H9 (cell line): ENCODE data around the gene LDLRAD4. TPM values are rescaled to one million over a fixed set of nuclear protein-coding genes. Genes with fewer than 3 reads are reported as not detected.
A peak's percentile ranks its signal among the peaks of the same experiment; 100 is the strongest.

Experiments
- DNase-seq: peaks from one replicate; pipeline ENCODE4 v3.0.0-alpha.2; 2017
- H2AFZ ChIP-seq: one replicate; pipeline ENCODE4 v1.6.1; 2013; ENCODE audit warnings: mild to moderate bottlenecking, low read length, control low read depth, moderate library complexity
- H2AK5ac ChIP-seq: 2 replicates; pipeline ENCODE4 v1.6.1; 2013; ENCODE audit warnings: low read length, control low read depth, mixed read lengths; ENCODE audit not compliant: insufficient read length
- H2BK120ac ChIP-seq: one replicate; pipeline ENCODE4 v1.6.1; 2013; ENCODE audit warnings: low read depth, mild to moderate bottlenecking, low read length, control low read depth, inconsistent platforms; ENCODE audit not compliant: poor library complexity, severe bottlenecking
- H2BK12ac ChIP-seq: 2 replicates; pipeline ENCODE4 v1.6.1; 2013; ENCODE audit warnings: low read length, control low read depth, mixed read lengths, low read depth; ENCODE audit not compliant: insufficient read length
- H2BK15ac ChIP-seq: 2 replicates; pipeline ENCODE4 v1.6.1; 2013; ENCODE audit warnings: low read depth, low read length, control low read depth
- H2BK20ac ChIP-seq: one replicate; pipeline ENCODE4 v1.6.1; 2013; ENCODE audit warnings: low read depth, mild to moderate bottlenecking, low read length, control low read depth, inconsistent platforms; ENCODE audit not compliant: poor library complexity, severe bottlenecking
- H2BK5ac ChIP-seq: 2 replicates; pipeline ENCODE4 v1.6.1; 2013; ENCODE audit warnings: low read length, control low read depth, mixed read lengths; ENCODE audit not compliant: insufficient read length
- H3K14ac ChIP-seq: 2 replicates; pipeline ENCODE4 v1.6.1; 2013; ENCODE audit warnings: low read length, control low read depth; ENCODE audit not compliant: insufficient read depth
- H3K18ac ChIP-seq: 2 replicates; pipeline ENCODE4 v1.6.1; 2013; ENCODE audit warnings: low read depth, mild to moderate bottlenecking, mixed read lengths, low read length, control low read depth; ENCODE audit not compliant: insufficient read length
- H3K23ac ChIP-seq: 2 replicates; pipeline ENCODE4 v1.6.1; 2013; ENCODE audit warnings: low read length, control low read depth, mixed read lengths, low read depth; ENCODE audit not compliant: insufficient read length
- H3K23me2 ChIP-seq: 2 replicates; pipeline ENCODE4 v1.6.1; 2013; ENCODE audit warnings: low read depth, mild to moderate bottlenecking, mixed read lengths, low read length, control low read depth; ENCODE audit not compliant: insufficient read length, poor library complexity, severe bottlenecking
- H3K27ac ChIP-seq: 2 replicates; pipeline ENCODE4 v1.5.1; 2013; ENCODE audit warnings: low read length, control low read depth, mixed read lengths, low read depth; ENCODE audit not compliant: insufficient read length
- H3K27me3 ChIP-seq: 2 replicates; pipeline ENCODE4 v1.6.1; 2013; ENCODE audit warnings: low read length, control low read depth, inconsistent platforms; ENCODE audit not compliant: insufficient read depth
- H3K4ac ChIP-seq: 2 replicates; pipeline ENCODE4 v1.6.1; 2013; ENCODE audit warnings: low read depth, mild to moderate bottlenecking, control low read depth, inconsistent platforms, low read length, moderate library complexity
- H3K4me1 ChIP-seq: 2 replicates; pipeline ENCODE4 v1.6.1; 2013; ENCODE audit warnings: low read length, control low read depth, inconsistent platforms; ENCODE audit not compliant: insufficient read depth
- H3K4me2 ChIP-seq: 2 replicates; pipeline ENCODE4 v1.6.1; 2013; ENCODE audit warnings: low read length, control low read depth, mixed read lengths; ENCODE audit not compliant: insufficient read length, insufficient read depth
- H3K56ac ChIP-seq: 2 replicates; pipeline ENCODE4 v1.6.1; 2013; ENCODE audit warnings: low read depth, mild to moderate bottlenecking, mixed read lengths, low read length, control low read depth; ENCODE audit not compliant: insufficient read length
- H3K79me1 ChIP-seq: 2 replicates; pipeline ENCODE4 v1.6.1; 2013; ENCODE audit warnings: low read depth, mild to moderate bottlenecking, moderate library complexity, low read length, control low read depth, inconsistent platforms; ENCODE audit not compliant: insufficient read depth, poor library complexity, severe bottlenecking
- H3K79me2 ChIP-seq: 2 replicates; pipeline ENCODE4 v1.6.1; 2013; ENCODE audit warnings: low read length, control low read depth, inconsistent platforms; ENCODE audit not compliant: insufficient read depth
- H3K9ac ChIP-seq: 2 replicates; pipeline ENCODE4 v1.6.1; 2013; ENCODE audit warnings: low read length, control low read depth, mixed read lengths; ENCODE audit not compliant: insufficient read length; ENCODE audit errors: extremely low read depth
- H3K9me3 ChIP-seq: one replicate; pipeline ENCODE4 v1.6.1; 2013; ENCODE audit warnings: low read depth, low read length, inconsistent platforms; ENCODE audit not compliant: control insufficient read depth
- H3T11ph ChIP-seq: one replicate; pipeline ENCODE4 v1.6.1; 2013; ENCODE audit warnings: mild to moderate bottlenecking, low read length, control low read depth, inconsistent platforms
- H4K20me1 ChIP-seq: one replicate; pipeline ENCODE4 v1.6.1; 2013; ENCODE audit not compliant: control insufficient read depth, insufficient read length, insufficient read depth
- H4K5ac ChIP-seq: 2 replicates; pipeline ENCODE4 v1.6.1; 2013; ENCODE audit warnings: low read depth, mild to moderate bottlenecking, mixed read lengths, low read length, control low read depth; ENCODE audit not compliant: insufficient read length
- H4K8ac ChIP-seq: replicated peaks from 2 replicates; pipeline ENCODE4 v1.6.1; 2013; ENCODE audit warnings: low read length, control low read depth, mixed read lengths, low read depth; ENCODE audit not compliant: insufficient read length
- H4K91ac ChIP-seq: 2 replicates; pipeline ENCODE4 v1.6.1; 2013; ENCODE audit warnings: low read depth, mild to moderate bottlenecking, moderate library complexity, mixed read lengths, low read length, control low read depth; ENCODE audit not compliant: insufficient read length
- H3K27ac Mint-ChIP-seq, 3 experiments: 2 replicates in 2 of 3; 3 replicates in 1 of 3; pipeline ENCODE4 v1.8.0; 2020 to 2021; ENCODE audit warnings: mixed read lengths in 3 of 3, mild to moderate bottlenecking in 1 of 3, moderate library complexity in 1 of 3
- H3K27me3 Mint-ChIP-seq: 2 replicates; pipeline ENCODE4 v1.8.0; 2021; ENCODE audit warnings: low read depth, mild to moderate bottlenecking, moderate library complexity, mixed read lengths
- H3K36me3 Mint-ChIP-seq, 3 experiments: 2 replicates in 2 of 3; 3 replicates in 1 of 3; pipeline ENCODE4 v1.8.0; 2020 to 2021; ENCODE audit warnings: low read depth in 3 of 3, mixed read lengths in 3 of 3; ENCODE audit not compliant: insufficient read depth in 1 of 3
- H3K4me1 Mint-ChIP-seq, 2 experiments: 2 replicates each; pipeline ENCODE4 v1.8.0; 2020; ENCODE audit warnings: mixed read lengths in 2 of 2
- H3K4me3 Mint-ChIP-seq, 2 experiments: 2 replicates in 1 of 2; 3 replicates in 1 of 2; pipeline ENCODE4 v1.8.0; 2020 to 2021; ENCODE audit warnings: mild to moderate bottlenecking in 2 of 2, mixed read lengths in 2 of 2, moderate library complexity in 1 of 2
- H3K9me3 Mint-ChIP-seq, 2 experiments: 2 replicates in 1 of 2; 3 replicates in 1 of 2; pipeline ENCODE4 v1.8.0; 2020; ENCODE audit warnings: mild to moderate bottlenecking in 2 of 2, mixed read lengths in 2 of 2, moderate library complexity in 1 of 2
- CTCF ChIP-seq: fragments of 200-600 bp; sonication (generic); conservative IDR thresholded peaks from 3 replicates; pipeline ENCODE4 v1.8.0; 2021; ENCODE audit warnings: antibody characterized with exemption, mild to moderate bottlenecking
- WGBS: extraction: QIAGEN DNeasy Blood & Tissue Kit; methylation state at CpG from one replicate; pipeline ENCODE4 v1.1.7; 2013; ENCODE audit warnings: missing lambda C conversion rate, low lambda C conversion rate, mixed read lengths; ENCODE audit not compliant: insufficient read length; ENCODE audit errors: extremely low coverage; 5-methylcytosine and 5-hydroxymethylcytosine counted together
- total RNA-seq: library from RNA; stranded (reverse); gene quantifications from 2 replicates; pipeline ENCODE4 v1.2.1, GENCODE V29; 2021

The LDLRAD4 gene
- total RNA-seq, 1 experiment from 2014 or later, result 3.9 TPM

GRCh38 chr18:13456736-13457271 lies 238.2 kb downstream of the LDLRAD4 start:
- no peak overlapping the region for H4K5ac ChIP-seq
- no peak overlapping the region for H2BK20ac ChIP-seq
- no peak overlapping the region for H2BK15ac ChIP-seq
- no peak overlapping the region for H3T11ph ChIP-seq
- peaks cover 19% of the 10 kb centered on the region for H3K27me3 Mint-ChIP-seq
- H3K23me2 ChIP-seq, result no peaks in the 10 kb centered on the region
- H3K27ac ChIP-seq, result no peak overlapping the region
- no peak overlapping the region for H2BK12ac ChIP-seq
- H3K18ac ChIP-seq, result no peak overlapping the region
- H4K20me1 ChIP-seq, result no peaks in the 10 kb centered on the region
- H3K23ac ChIP-seq, result no peak overlapping the region
- peaks cover 34 to 38% of the 10 kb centered on the region in 2 experiments for H3K4me1 Mint-ChIP-seq
- H3K14ac ChIP-seq, result no peak overlapping the region
- no peaks in the 10 kb centered on the region for H3K79me2 ChIP-seq
- no peaks in the 10 kb centered on the region for H3K79me1 ChIP-seq
- H3K36me3 Mint-ChIP-seq, result peaks cover 0 to 4% (median 0%) of the 10 kb centered on the region in 3 experiments; a peak in 3 of 7 replicates
- no peak overlapping the region for H3K56ac ChIP-seq
- no peak for TF ChIP-seq CTCF
- H3K4me1 ChIP-seq, result peaks cover 9% of the 10 kb centered on the region; the same call in 1 of the 2 replicates
- H4K91ac ChIP-seq, result no peak overlapping the region
- H3K9ac ChIP-seq, result no peak overlapping the region
- no peaks in the 10 kb centered on the region for H3K27me3 ChIP-seq
- H4K8ac ChIP-seq, result no peak overlapping the region
- no peak overlapping the region for H2BK5ac ChIP-seq
- DNase-seq, result peak; percentile 4
- H2AK5ac ChIP-seq, result no peak overlapping the region
- no peaks in the 10 kb centered on the region for H3K9me3 ChIP-seq
- H3K9me3 Mint-ChIP-seq, result no peaks in the 10 kb centered on the region; a peak in 1 of 5 replicates
- no CpG with 5 or more reads among the region's 3 CpGs for WGBS
- no peak overlapping the region for H3K4me3 Mint-ChIP-seq
- no peak overlapping the region for H3K4me2 ChIP-seq
- peak overlapping the region in 1 of 3 experiments; percentile 18; a peak in 1 of 7 replicates for H3K27ac Mint-ChIP-seq
- no peak overlapping the region for H3K4ac ChIP-seq
- H2AFZ ChIP-seq, result no peak overlapping the region
- no peak overlapping the region for H2BK120ac ChIP-seq
